Stimulated activated CD8-positive, alpha-beta memory T cell treated with anti-CD3 and anti-CD28 coated beads, Interleukin-15, amount 100 ng/mL, for 24 hours (primary cell): ENCODE results near the gene MFSD6.
"Not testable (repeated sequence)": the region's sequence is repeated elsewhere in the genome, so short reads cannot be mapped to it uniquely, and the experiment has no call there.

Experiments
- DNase-seq: peaks from one replicate; pipeline ENCODE4 v3.0.0-alpha.2; 2020; ENCODE audit warnings: low read depth

The MFSD6 gene

GRCh38 chr2:190466819-190467446, 58.8 kb downstream of the MFSD6 start:
- DNase-seq = no peak

GRCh38 chr2:190467575-190468083, 59.5 kb downstream of the MFSD6 start:
- no peak for DNase-seq

GRCh38 chr2:190468354-190468753, 60.2 kb downstream of the MFSD6 start:
- DNase-seq = not testable (repeated sequence)

- DNase-seq = no peak
Observed at GRCh38 chr2:190468814-190469569, 60.8 kb downstream of the MFSD6 start.

GRCh38 chr2:190469771-190470170, 61.6 kb downstream of the MFSD6 start:
- DNase-seq = no peak

GRCh38 chr2:190470256-190470826, 62.2 kb downstream of the MFSD6 start:
- DNase-seq = no peak

- no peak for DNase-seq
Observed at GRCh38 chr2:190477661-190478454, 69.7 kb downstream of the MFSD6 start.

- no peak for DNase-seq
Observed at GRCh38 chr2:190478572-190479195, 70.5 kb downstream of the MFSD6 start.

- DNase-seq = no peak
Observed at GRCh38 chr2:190481339-190481738, 73.2 kb downstream of the MFSD6 start.

- no peak for DNase-seq
Observed at GRCh38 chr2:190482451-190482850, 74.3 kb downstream of the MFSD6 start.

- no peak for DNase-seq
Observed at GRCh38 chr2:190486037-190486623, 78.0 kb downstream of the MFSD6 start.

GRCh38 chr2:190488516-190489233, 80.5 kb downstream of the MFSD6 start:
- no peak for DNase-seq

GRCh38 chr2:190489475-190489874, 81.3 kb downstream of the MFSD6 start:
- no peak for DNase-seq

- no peak for DNase-seq
Observed at GRCh38 chr2:190490502-190490901, 82.3 kb downstream of the MFSD6 start.

GRCh38 chr2:190493095-190493494, 84.9 kb downstream of the MFSD6 start:
- DNase-seq = no peak

GRCh38 chr2:190494600-190495227, 86.6 kb downstream of the MFSD6 start:
- not testable (repeated sequence) for DNase-seq

- DNase-seq = no peak
Observed at GRCh38 chr2:190497428-190497827, 89.3 kb downstream of the MFSD6 start.

GRCh38 chr2:190499273-190499672, 91.1 kb downstream of the MFSD6 start:
- DNase-seq = no peak

- DNase-seq = no peak
Observed at GRCh38 chr2:190500054-190500502, 91.9 kb downstream of the MFSD6 start.

GRCh38 chr2:190501231-190501630, 93.1 kb downstream of the MFSD6 start:
- no peak for DNase-seq
